NT2/D1 (cell line): ENCODE measurements around the gene EXOC3L2.

Source experiments
- SUZ12 ChIP-seq: IDR thresholded peaks from 2 replicates; pipeline ENCODE4 v1.6.1; 2011; ENCODE audit not compliant: insufficient read length, insufficient read depth; ENCODE audit errors: extremely low read depth
- YY1 ChIP-seq: IDR thresholded peaks from 2 replicates; pipeline ENCODE4 v1.6.1; 2011; ENCODE audit not compliant: insufficient read length, insufficient read depth

- TF ChIP-seq SUZ12 (no peak), YY1 (no peak)
Observed at GRCh38 chr19:45186509-45187334, 58.5 kb downstream of the EXOC3L2 start.
